GM21447 (cell line): ENCODE measurements around the gene STRIP1.

Experiments
- ATAC-seq: cut with Tn5 transposase; IDR thresholded peaks from one replicate; pipeline ENCODE4 v1.9.1; 2021; ENCODE audit not compliant: unreplicated experiment

The STRIP1 gene

GRCh38 chr1:110034451-110035235 is at the start of gene STRIP1:
TSS of gene STRIP1 (plus strand) at chr1:110034624. CDS start at chr1:110034638, 14 bp downstream.
- ATAC-seq: peak; percentile 93

GRCh38 chr1:109985247-109986053 is 49.0 kb upstream of the STRIP1 start:
- ATAC-seq: no peak

GRCh38 chr1:109986054-109986444 is 48.4 kb upstream of the STRIP1 start:
- no peak for ATAC-seq

- ATAC-seq: no peak
Observed at GRCh38 chr1:109988349-109988914, 46.0 kb upstream of the STRIP1 start.

- ATAC-seq: no peak
Observed at GRCh38 chr1:109989506-109990301, 44.7 kb upstream of the STRIP1 start.

- no peak for ATAC-seq
Observed at GRCh38 chr1:109990302-109990653, 44.1 kb upstream of the STRIP1 start.

GRCh38 chr1:109991400-109991925 is 43.0 kb upstream of the STRIP1 start:
- ATAC-seq: no peak

GRCh38 chr1:109993885-109994284 is 40.5 kb upstream of the STRIP1 start:
- ATAC-seq: no peak

- ATAC-seq: no peak
Observed at GRCh38 chr1:109994654-109995053, 39.8 kb upstream of the STRIP1 start.

- no peak for ATAC-seq
Observed at GRCh38 chr1:109995536-109995935, 38.9 kb upstream of the STRIP1 start.

- ATAC-seq: no peak
Observed at GRCh38 chr1:109996476-109996875, 37.9 kb upstream of the STRIP1 start.

GRCh38 chr1:109997204-109997866 is 37.1 kb upstream of the STRIP1 start:
- no peak for ATAC-seq

- ATAC-seq: no peak
Observed at GRCh38 chr1:109997867-109998229, 36.6 kb upstream of the STRIP1 start.

- ATAC-seq: no peak
Observed at GRCh38 chr1:110002695-110003094, 31.7 kb upstream of the STRIP1 start.

- ATAC-seq: peak; percentile 67
Observed at GRCh38 chr1:110003747-110004428, 30.5 kb upstream of the STRIP1 start.

- ATAC-seq: no peak
Observed at GRCh38 chr1:110004583-110004982, 29.8 kb upstream of the STRIP1 start.

- ATAC-seq: no peak
Observed at GRCh38 chr1:110005971-110006370, 28.5 kb upstream of the STRIP1 start.

GRCh38 chr1:110006516-110006915 is 27.9 kb upstream of the STRIP1 start:
- ATAC-seq: no peak

- ATAC-seq: no peak
Observed at GRCh38 chr1:110007046-110007830, 27.2 kb upstream of the STRIP1 start.
